T-helper 9 cell (primary cell): ENCODE results near the gene CTH.
"Not testable (repeated sequence)": the region's sequence is repeated elsewhere in the genome, so short reads cannot be mapped to it uniquely, and the experiment has no call there.

Experiments
- DNase-seq: peaks from one replicate; pipeline ENCODE4 v3.0.0-alpha.2; 2020

CTH gene

GRCh38 chr1:70459496-70460225 is 48.6 kb downstream of the CTH start:
- DNase-seq: no peak

- not testable (repeated sequence) for DNase-seq
Observed at GRCh38 chr1:70460740-70461713, 50.0 kb downstream of the CTH start.

- DNase-seq: no peak
Observed at GRCh38 chr1:70462611-70463010, 51.5 kb downstream of the CTH start.

GRCh38 chr1:70465911-70466310 is 54.8 kb downstream of the CTH start:
- no peak for DNase-seq

- DNase-seq: no peak
Observed at GRCh38 chr1:70467531-70467930, 56.5 kb downstream of the CTH start.

GRCh38 chr1:70468180-70468579 is 57.1 kb downstream of the CTH start:
- no peak for DNase-seq

GRCh38 chr1:70469184-70469583 is 58.1 kb downstream of the CTH start:
- not testable (repeated sequence) for DNase-seq

- no peak for DNase-seq
Observed at GRCh38 chr1:70475023-70475422, 64.0 kb downstream of the CTH start.

GRCh38 chr1:70477090-70477489 is 66.0 kb downstream of the CTH start:
- DNase-seq: no peak

- not testable (repeated sequence) for DNase-seq
Observed at GRCh38 chr1:70477905-70478304, 66.8 kb downstream of the CTH start.

- no peak for DNase-seq
Observed at GRCh38 chr1:70483342-70483741, 72.3 kb downstream of the CTH start.

- DNase-seq: no peak
Observed at GRCh38 chr1:70485624-70486023, 74.6 kb downstream of the CTH start.

GRCh38 chr1:70486676-70487458 is 75.8 kb downstream of the CTH start:
- DNase-seq: no peak

GRCh38 chr1:70487459-70487815 is 76.4 kb downstream of the CTH start:
- no peak for DNase-seq

GRCh38 chr1:70487910-70488665 is 77.0 kb downstream of the CTH start:
- DNase-seq: no peak
